ENCODE data around the gene TBL1X. TPM values are rescaled to one million over a fixed set of nuclear protein-coding genes. Genes with fewer than 3 reads are reported as not detected.
"Not testable (repeated sequence)": the region's sequence is repeated elsewhere in the genome, so short reads cannot be mapped to it uniquely, and the experiment has no call there.

Gene TBL1X
- total RNA-seq, 1 donor from 2014 or later, result 21.4 TPM

DNA sequence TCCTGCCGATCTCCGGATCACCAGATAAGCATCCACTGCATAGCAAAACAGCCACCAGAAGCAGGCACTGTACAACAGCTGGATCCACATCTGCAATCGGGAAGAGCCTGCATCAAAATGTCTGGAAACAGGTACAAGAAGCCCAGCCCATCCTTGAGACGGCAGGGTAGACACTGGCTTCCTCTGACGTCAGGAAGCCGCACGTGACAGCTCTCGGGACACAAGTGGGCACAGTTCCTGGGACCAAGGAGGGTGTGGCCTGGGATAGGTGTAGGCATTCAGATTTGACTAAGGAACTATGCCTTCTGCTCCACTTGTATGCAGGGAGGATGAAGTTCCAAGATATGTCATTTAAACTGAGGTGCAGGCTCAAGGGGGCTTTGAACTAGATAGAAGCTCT, 294.5 kb downstream of the TBL1X start:
- H3K4me1 Mint-ChIP-seq (ENCODE audit: low read depth), result no peaks in the 10 kb centered on the region
- TF ChIP-seq CTCF (IDR thresholded peaks at IDR 0.05), result no peak
- DNase-seq (ENCODE audit: low spot score), result no peak
- no peak overlapping the region for H3K4me3 Mint-ChIP-seq (ENCODE audit: unreplicated experiment)
- peaks cover 21% of the 10 kb centered on the region for H3K9me3 Mint-ChIP-seq (ENCODE audit: low read depth)
- H3K27me3 Mint-ChIP-seq (ENCODE audit: low read depth), result no peaks in the 10 kb centered on the region
- H3K36me3 Mint-ChIP-seq (ENCODE audit: low read depth), result no peaks in the 10 kb centered on the region
- H3K27ac Mint-ChIP-seq (ENCODE audit: unreplicated experiment), result no peak overlapping the region

DNA sequence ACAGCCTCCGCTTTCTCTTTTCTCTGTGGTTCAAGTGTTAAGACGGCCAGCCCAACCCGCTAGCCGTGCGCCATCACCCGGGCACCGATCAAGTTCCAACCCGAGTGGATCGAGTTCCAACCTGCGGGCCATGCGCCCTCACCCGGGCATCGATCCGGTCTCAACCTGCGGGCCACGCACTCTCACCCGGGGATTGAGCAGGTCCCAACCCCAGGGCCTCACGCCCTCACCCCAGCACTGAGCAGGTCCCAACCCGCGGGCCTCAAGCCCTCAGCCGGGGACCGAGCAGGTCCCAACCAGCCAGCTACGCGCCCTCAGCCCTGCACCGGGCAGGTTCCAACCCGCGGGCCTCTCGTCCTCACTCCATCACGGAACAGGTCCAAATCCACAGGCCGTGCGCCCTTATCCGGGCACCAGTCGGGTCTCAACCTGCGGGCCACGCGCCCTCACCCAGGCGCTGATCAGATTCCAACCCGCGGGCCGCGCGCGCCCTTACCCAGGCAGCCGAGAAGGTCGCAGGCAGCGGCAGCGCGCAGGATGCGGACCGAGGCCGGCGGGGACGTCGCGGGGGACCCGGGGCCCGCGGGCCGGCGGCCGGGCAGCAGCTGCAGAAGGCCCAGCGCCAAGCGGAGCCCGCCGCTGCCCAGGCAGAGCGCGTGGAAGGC, 300.3 kb downstream of the TBL1X start:
- H3K4me1 Mint-ChIP-seq (ENCODE audit: low read depth), result peaks cover 3% of the 10 kb centered on the region
- no peaks in the 10 kb centered on the region for H3K27me3 Mint-ChIP-seq (ENCODE audit: low read depth)
- H3K36me3 Mint-ChIP-seq (ENCODE audit: low read depth), result no peaks in the 10 kb centered on the region
- DNase-seq (ENCODE audit: low spot score), result no peak
- H3K27ac Mint-ChIP-seq (ENCODE audit: unreplicated experiment), result no peak overlapping the region
- peaks cover 6% of the 10 kb centered on the region for H3K9me3 Mint-ChIP-seq (ENCODE audit: low read depth)
- no peak for TF ChIP-seq CTCF (IDR thresholded peaks at IDR 0.05)
- H3K4me3 Mint-ChIP-seq (ENCODE audit: unreplicated experiment), result no peak overlapping the region

DNA sequence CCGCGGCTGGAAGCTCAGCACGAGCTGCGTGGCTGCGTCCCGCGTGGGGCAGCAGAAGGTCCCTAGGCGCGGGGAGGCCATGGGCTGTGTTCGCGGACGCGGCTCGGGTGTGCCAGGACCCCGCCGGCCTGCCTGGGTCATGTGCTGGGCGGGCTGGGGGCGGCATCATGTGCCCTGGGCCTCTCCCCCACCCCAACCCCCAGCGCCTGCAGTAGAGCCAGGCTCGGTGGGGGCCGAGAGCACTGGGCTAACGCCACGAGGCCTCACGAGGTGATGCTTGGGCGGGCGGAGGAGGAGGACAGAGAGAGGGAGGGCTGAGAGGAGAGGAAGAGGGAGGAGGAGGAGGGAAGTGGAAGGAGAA, 300.9 kb downstream of the TBL1X start, which contains the start of gene GPR143:
GPR143 (minus strand) TSS at position 111 of the 361 bp plus-strand sequence; CDS start at position 81, 30 bp downstream.
- Mint-ChIP-seq H3K4me1 (ENCODE audit: low read depth) (peaks cover 3% of the 10 kb centered on the region), H3K27ac (ENCODE audit: unreplicated experiment) (no peak within 1 kb of the TSS), H3K36me3 (ENCODE audit: low read depth) (no peaks in the 10 kb centered on the region), H3K4me3 (ENCODE audit: unreplicated experiment) (no peak within 1 kb of the TSS), H3K9me3 (ENCODE audit: low read depth) (peaks cover 4% of the 10 kb centered on the region), H3K27me3 (ENCODE audit: low read depth) (no peaks in the 10 kb centered on the region)
- no peak for TF ChIP-seq CTCF (IDR thresholded peaks at IDR 0.05)
- no peak for DNase-seq (ENCODE audit: low spot score)

DNA sequence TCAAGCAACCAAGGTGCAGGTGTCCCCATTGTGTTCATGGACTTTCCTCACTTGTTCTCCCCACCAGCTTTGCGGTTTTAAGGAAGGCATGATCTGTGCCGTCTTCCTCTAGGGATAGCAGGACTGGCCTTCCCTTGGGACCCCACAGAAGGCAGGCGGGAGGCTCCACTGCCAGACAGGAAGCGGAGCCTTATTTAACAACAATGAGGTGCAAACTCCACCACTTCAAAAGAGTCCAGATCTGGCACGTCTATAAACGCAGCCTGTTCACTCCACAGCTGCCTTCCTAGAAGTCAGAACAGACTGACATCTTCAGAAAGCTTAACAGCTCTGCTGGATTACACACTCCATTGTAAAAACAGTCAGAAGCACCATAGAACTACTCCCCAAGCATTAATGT, 302.5 kb downstream of the TBL1X start:
- peaks cover 3% of the 10 kb centered on the region for H3K4me1 Mint-ChIP-seq (ENCODE audit: low read depth)
- no peaks in the 10 kb centered on the region for H3K36me3 Mint-ChIP-seq (ENCODE audit: low read depth)
- no peaks in the 10 kb centered on the region for H3K27me3 Mint-ChIP-seq (ENCODE audit: low read depth)
- DNase-seq (ENCODE audit: low spot score), result no peak
- TF ChIP-seq CTCF (IDR thresholded peaks at IDR 0.05), result no peak
- peaks cover 4% of the 10 kb centered on the region for H3K9me3 Mint-ChIP-seq (ENCODE audit: low read depth)
- H3K4me3 Mint-ChIP-seq (ENCODE audit: unreplicated experiment), result no peak overlapping the region
- H3K27ac Mint-ChIP-seq (ENCODE audit: unreplicated experiment), result no peak overlapping the region

GRCh38 chrX:9768321-9768839, 303.5 kb downstream of the TBL1X start:
- not testable (repeated sequence) for H3K4me3 Mint-ChIP-seq (ENCODE audit: unreplicated experiment); H3K27ac Mint-ChIP-seq (ENCODE audit: unreplicated experiment); DNase-seq (ENCODE audit: low spot score); H3K36me3 Mint-ChIP-seq (ENCODE audit: low read depth); H3K9me3 Mint-ChIP-seq (ENCODE audit: low read depth); H3K4me1 Mint-ChIP-seq (ENCODE audit: low read depth); H3K27me3 Mint-ChIP-seq (ENCODE audit: low read depth)

DNA sequence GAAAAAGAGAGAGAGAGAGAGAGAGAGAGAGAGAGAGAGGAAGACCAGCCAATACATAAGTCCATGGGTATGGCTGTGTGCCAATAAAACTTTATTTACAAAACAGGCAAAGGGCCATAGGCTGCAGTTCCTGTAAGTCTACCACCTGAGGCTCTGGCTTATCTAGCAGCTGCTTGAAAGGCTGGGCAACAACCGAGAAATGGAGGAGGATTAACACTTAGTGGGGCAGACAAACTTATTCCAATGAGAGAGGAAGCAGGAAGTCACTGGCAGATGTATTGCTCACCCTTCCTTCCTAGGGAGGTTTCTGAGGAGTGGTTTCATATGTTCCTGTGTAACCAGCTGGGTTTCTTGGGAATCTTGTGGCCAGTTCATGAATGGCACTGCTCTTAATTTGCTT, 305.5 kb downstream of the TBL1X start:
- no peak for DNase-seq (ENCODE audit: low spot score)
- no peak for TF ChIP-seq CTCF (IDR thresholded peaks at IDR 0.05)
- Mint-ChIP-seq H3K36me3 (ENCODE audit: low read depth) (no peaks in the 10 kb centered on the region), H3K27me3 (ENCODE audit: low read depth) (no peaks in the 10 kb centered on the region), H3K4me3 (ENCODE audit: unreplicated experiment) (no peak overlapping the region), H3K4me1 (ENCODE audit: low read depth) (peaks cover 3% of the 10 kb centered on the region), H3K9me3 (ENCODE audit: low read depth) (no peaks in the 10 kb centered on the region), H3K27ac (ENCODE audit: unreplicated experiment) (no peak overlapping the region)

Measured in chondrocyte (in vitro differentiated cells).